ENCODE data around the gene MAP3K20.

Gene MAP3K20

DNA sequence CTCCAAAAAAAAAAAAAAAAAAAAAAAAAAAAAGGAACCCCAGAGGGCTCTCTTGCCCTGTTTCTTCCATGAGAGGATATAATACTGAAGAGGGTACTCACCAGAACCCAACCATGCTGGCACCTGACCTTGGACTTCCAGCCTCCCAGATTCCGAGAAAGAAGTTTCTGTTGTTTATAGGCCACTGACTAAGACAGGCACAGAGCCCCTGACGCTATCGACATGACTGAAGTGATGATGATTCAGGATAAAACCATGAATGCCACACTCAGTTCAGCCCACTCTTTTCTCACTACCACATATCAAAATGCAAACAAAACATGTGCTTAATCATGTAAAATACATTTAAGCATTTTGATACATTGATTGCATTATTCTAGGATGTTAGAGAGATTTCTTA, 212.9 kb downstream of the MAP3K20 start:
- DNase-seq (ENCODE audit: low spot score): no peak
- TF ChIP-seq, protein P1, sequence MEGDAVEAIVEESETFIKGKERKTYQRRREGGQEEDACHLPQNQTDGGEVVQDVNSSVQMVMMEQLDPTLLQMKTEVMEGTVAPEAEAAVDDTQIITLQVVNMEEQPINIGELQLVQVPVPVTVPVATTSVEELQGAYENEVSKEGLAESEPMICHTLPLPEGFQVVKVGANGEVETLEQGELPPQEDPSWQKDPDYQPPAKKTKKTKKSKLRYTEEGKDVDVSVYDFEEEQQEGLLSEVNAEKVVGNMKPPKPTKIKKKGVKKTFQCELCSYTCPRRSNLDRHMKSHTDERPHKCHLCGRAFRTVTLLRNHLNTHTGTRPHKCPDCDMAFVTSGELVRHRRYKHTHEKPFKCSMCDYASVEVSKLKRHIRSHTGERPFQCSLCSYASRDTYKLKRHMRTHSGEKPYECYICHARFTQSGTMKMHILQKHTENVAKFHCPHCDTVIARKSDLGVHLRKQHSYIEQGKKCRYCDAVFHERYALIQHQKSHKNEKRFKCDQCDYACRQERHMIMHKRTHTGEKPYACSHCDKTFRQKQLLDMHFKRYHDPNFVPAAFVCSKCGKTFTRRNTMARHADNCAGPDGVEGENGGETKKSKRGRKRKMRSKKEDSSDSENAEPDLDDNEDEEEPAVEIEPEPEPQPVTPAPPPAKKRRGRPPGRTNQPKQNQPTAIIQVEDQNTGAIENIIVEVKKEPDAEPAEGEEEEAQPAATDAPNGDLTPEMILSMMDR (IDR thresholded peaks at IDR 0.05; ENCODE audit: borderline replicate concordance, control extremely low read depth, extremely low read depth, insufficient read depth, missing control alignments): no peak
- in situ Hi-C loops (cut with MboI; ENCODE audit: low sequenced_read_pairs, unreplicated experiment): no loop called here

DNA sequence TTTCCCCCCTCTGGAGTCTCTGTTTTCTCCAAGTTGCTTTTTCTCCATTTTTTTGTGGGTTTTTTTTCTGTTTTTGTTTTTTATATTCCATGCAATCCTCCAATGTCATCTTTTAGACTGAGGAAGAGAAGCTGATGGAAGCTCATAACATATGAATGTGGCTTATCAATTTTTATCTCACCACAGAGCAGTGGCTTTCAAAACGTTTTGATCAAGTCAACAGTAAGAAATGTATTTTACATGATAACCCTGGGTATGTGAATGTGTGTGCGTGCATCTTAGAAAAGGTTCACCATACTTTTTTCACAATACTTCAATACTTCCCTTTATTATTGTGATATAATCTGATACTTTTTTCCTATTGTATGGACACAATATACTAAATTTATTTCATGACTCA, 214.4 kb downstream of the MAP3K20 start:
- no peak for DNase-seq (ENCODE audit: low spot score)
- TF ChIP-seq, protein P1 (IDR thresholded peaks at IDR 0.05; ENCODE audit: borderline replicate concordance, control extremely low read depth, extremely low read depth, insufficient read depth, missing control alignments): no peak
- in situ Hi-C loops (cut with MboI; ENCODE audit: low sequenced_read_pairs, unreplicated experiment): no loop called here

DNA sequence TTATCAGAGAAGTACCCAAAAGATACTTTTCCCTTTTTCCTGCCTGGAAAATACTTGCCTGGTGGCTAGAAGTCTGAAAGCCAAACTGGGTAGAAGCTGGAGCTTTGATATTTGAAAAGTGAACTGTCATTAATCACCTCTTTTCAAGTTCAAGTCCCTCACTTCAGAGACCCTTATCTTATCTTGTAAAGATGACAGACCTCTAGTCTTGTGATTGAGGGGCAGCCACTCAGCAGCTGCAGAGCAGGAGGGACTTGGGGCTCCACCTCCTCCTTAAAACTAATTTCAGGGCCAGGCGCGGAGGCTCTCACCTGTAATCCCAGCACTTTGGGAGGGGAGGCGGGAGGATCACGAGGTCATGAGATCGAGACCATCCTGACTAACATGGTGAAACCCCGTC, 214.9 kb downstream of the MAP3K20 start:
- in situ Hi-C loops (cut with MboI; ENCODE audit: low sequenced_read_pairs, unreplicated experiment): no loop called here
- TF ChIP-seq, protein P1 (IDR thresholded peaks at IDR 0.05; ENCODE audit: borderline replicate concordance, control extremely low read depth, extremely low read depth, insufficient read depth, missing control alignments): no peak
- DNase-seq (ENCODE audit: low spot score): no peak

- no peak for DNase-seq (ENCODE audit: low spot score)
- TF ChIP-seq, protein P1 (IDR thresholded peaks at IDR 0.05; ENCODE audit: borderline replicate concordance, control extremely low read depth, extremely low read depth, insufficient read depth, missing control alignments): no peak
- in situ Hi-C loops (cut with MboI; ENCODE audit: low sequenced_read_pairs, unreplicated experiment): no loop called here
Measured at GRCh38 chr2:173291412-173291811, 215.8 kb downstream of the MAP3K20 start.

DNA sequence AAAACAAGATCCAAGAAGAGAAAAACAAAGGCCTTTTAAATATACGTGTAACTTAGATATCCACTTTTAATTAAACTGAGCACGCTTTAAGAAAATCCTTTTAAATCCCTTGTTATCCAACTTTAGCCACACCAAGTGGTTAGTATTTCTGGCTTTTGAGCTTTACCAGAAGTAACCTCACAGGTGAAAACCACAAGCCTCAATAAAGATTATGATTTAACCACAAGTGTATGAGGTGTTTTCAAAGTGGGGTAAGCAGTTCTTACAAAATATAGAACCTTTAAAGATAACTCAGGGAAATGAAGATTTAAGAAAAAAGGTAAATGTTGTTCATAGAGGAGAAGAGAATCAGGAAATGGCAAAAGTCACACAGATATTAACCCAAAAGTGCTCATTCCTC, 220.6 kb downstream of the MAP3K20 start:
- no peak for DNase-seq (ENCODE audit: low spot score)
- in situ Hi-C loops (cut with MboI; ENCODE audit: low sequenced_read_pairs, unreplicated experiment): no loop called here
- TF ChIP-seq, protein P1 (IDR thresholded peaks at IDR 0.05; ENCODE audit: borderline replicate concordance, control extremely low read depth, extremely low read depth, insufficient read depth, missing control alignments): no peak

- in situ Hi-C loops (cut with MboI; ENCODE audit: low sequenced_read_pairs, unreplicated experiment): no loop called here
- DNase-seq (ENCODE audit: low spot score): no peak
- TF ChIP-seq, protein P1 (IDR thresholded peaks at IDR 0.05; ENCODE audit: borderline replicate concordance, control extremely low read depth, extremely low read depth, insufficient read depth, missing control alignments): no peak
Measured at GRCh38 chr2:173298536-173299097, 223.0 kb downstream of the MAP3K20 start.

Data from GM13976 (cell line).